DND-41 (cell line): ENCODE results near the gene MDM1.

Experiments
- ATAC-seq: fragments of 200-7000 bp; cut with Tn5 transposase; 3 replicates; pipeline ENCODE4 v1.9.1; 2021; ENCODE audit warnings: low read depth; ENCODE audit not compliant: insufficient read depth
- DNase-seq: peaks from one replicate; pipeline ENCODE4 v3.0.0-alpha.2; 2020
- H2AFZ ChIP-seq: 2 replicates; pipeline ENCODE4 v1.6.0; 2012; ENCODE audit warnings: low read depth, low read length
- H3K27ac ChIP-seq: 2 replicates; pipeline ENCODE4 v1.5.1; 2012; ENCODE audit warnings: low read length, inconsistent platforms
- H3K27me3 ChIP-seq: fragments of 200-600 bp; sonication (generic); 2 replicates; pipeline ENCODE4 v1.6.0; 2012; ENCODE audit warnings: low read length, mild to moderate bottlenecking, inconsistent platforms; ENCODE audit not compliant: insufficient read depth, poor library complexity
- H3K36me3 ChIP-seq: 2 replicates; pipeline ENCODE4 v1.5.1; 2012; ENCODE audit warnings: low read length, inconsistent platforms; ENCODE audit not compliant: insufficient read depth
- H3K4me1 ChIP-seq: 2 replicates; pipeline ENCODE4 v1.5.1; 2012; ENCODE audit warnings: mild to moderate bottlenecking, low read length; ENCODE audit not compliant: insufficient read depth
- H3K4me2 ChIP-seq: 2 replicates; pipeline ENCODE4 v1.6.0; 2012; ENCODE audit warnings: mild to moderate bottlenecking, moderate library complexity, low read length, inconsistent platforms; ENCODE audit not compliant: insufficient read depth
- H3K4me3 ChIP-seq, 2 experiments: fragments of 200-600 bp in 1 of 2; shearing (Covaris generic) in 1 of 2; 2 replicates each; pipeline ENCODE4 v1.5.1; 2012 to 2016; ENCODE audit warnings: inconsistent platforms in 2 of 2, low read length in 2 of 2, mild to moderate bottlenecking in 2 of 2, low read depth in 1 of 2, moderate library complexity in 1 of 2
- H3K79me2 ChIP-seq: 2 replicates; pipeline ENCODE4 v1.6.0; 2012; ENCODE audit warnings: low read length, inconsistent platforms; ENCODE audit not compliant: insufficient read depth
- H3K9ac ChIP-seq: 2 replicates; pipeline ENCODE4 v1.6.0; 2012; ENCODE audit warnings: low read depth, mild to moderate bottlenecking, inconsistent platforms, low read length, moderate library complexity
- H3K9me3 ChIP-seq: 2 replicates; pipeline ENCODE4 v1.5.1; 2012; ENCODE audit warnings: low read length, moderate library complexity, mild to moderate bottlenecking, inconsistent platforms; ENCODE audit not compliant: insufficient read depth, severe bottlenecking
- H4K20me1 ChIP-seq: 2 replicates; pipeline ENCODE4 v1.6.0; 2012; ENCODE audit warnings: low read length; ENCODE audit not compliant: insufficient read depth
- CTCF ChIP-seq: IDR thresholded peaks from 2 replicates; pipeline ENCODE4 v1.5.1; 2012; ENCODE audit warnings: borderline replicate concordance, low read length, moderate library complexity, mild to moderate bottlenecking; ENCODE audit not compliant: poor library complexity, severe bottlenecking; ENCODE audit errors: extremely low read depth
- EZH2 ChIP-seq: IDR thresholded peaks from 3 replicates; pipeline ENCODE4 v1.6.1; 2012; ENCODE audit warnings: borderline replicate concordance, low read depth, mild to moderate bottlenecking, moderate library complexity, low read length, inconsistent platforms; ENCODE audit not compliant: severe bottlenecking

MDM1 gene, protein sequence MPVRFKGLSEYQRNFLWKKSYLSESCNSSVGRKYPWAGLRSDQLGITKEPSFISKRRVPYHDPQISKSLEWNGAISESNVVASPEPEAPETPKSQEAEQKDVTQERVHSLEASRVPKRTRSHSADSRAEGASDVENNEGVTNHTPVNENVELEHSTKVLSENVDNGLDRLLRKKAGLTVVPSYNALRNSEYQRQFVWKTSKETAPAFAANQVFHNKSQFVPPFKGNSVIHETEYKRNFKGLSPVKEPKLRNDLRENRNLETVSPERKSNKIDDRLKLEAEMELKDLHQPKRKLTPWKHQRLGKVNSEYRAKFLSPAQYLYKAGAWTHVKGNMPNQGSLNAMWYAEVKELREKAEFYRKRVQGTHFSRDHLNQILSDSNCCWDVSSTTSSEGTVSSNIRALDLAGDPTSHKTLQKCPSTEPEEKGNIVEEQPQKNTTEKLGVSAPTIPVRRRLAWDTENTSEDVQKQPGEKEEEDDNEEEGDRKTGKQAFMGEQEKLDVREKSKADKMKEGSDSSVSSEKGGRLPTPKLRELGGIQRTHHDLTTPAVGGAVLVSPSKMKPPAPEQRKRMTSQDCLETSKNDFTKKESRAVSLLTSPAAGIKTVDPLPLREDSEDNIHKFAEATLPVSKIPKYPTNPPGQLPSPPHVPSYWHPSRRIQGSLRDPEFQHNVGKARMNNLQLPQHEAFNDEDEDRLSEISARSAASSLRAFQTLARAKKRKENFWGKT

GRCh38 chr12:68331869-68332727 lies at the start of gene MDM1:
TSS of gene MDM1 (minus strand) at chr12:68332362. CDS start at chr12:68332245, 117 bp downstream.
- Histone ChIP-seq H3K9ac (peak within 1 kb of the TSS; percentile 70), H3K9me3 (no peaks in the 10 kb centered on the region), H3K4me2 (peak within 1 kb of the TSS; percentile 87), H3K79me2 (peaks cover 21% of the 10 kb centered on the region), H2AFZ (peak within 1 kb of the TSS; percentile 86), H3K4me1 (peaks cover 36% of the 10 kb centered on the region), H3K4me3 (peak within 1 kb of the TSS; percentile 60 to 86), H4K20me1 (no peaks in the 10 kb centered on the region), H3K27me3 (no peaks in the 10 kb centered on the region), H3K36me3 (peaks cover 17% of the 10 kb centered on the region), H3K27ac (peak within 1 kb of the TSS; percentile 83)
- TF ChIP-seq EZH2 (no peak), CTCF (no peak)
- DNase-seq = peak; percentile 98
- peak; percentile 98 for ATAC-seq

DNA sequence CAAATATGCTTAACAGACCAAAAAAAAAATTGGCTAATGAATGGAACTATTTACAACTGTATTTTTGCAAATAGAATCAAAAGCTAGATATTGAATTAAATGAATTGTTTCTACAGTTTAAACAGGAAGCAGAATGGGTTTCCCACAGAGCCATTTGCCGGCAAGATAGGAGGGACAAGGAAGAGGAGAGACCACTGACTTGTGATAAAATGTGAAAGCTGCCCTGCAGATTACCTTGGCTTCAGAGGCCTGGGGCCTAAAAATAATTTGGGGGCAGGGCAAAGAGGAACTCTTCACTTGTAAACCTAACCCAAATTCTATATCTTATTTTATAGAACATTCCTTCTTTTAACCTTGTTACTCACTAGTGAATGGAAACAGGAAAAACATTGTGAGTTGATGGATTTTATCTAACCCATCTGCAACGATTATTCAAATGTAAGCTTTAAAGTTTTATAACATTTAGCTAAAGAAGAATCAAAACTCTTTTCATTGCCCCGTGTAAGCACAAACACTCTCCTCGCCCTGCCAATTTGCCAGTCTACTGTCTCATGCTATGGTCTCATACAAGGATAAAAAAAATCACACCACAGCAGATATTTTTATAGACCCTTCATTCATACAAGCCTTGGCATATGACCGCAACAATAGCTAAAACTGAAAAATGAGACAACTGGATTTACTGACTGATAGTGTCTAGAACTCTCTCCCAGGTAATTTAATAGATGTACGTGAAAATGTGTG lies 49.5 kb upstream of the MDM1 start:
- TF ChIP-seq CTCF (no peak), EZH2 (no peak)
- peak overlapping the region; percentile 54; the same call in 1 of the 2 replicates for H2AFZ ChIP-seq
- no peaks in the 10 kb centered on the region for H4K20me1 ChIP-seq
- no peaks in the 10 kb centered on the region for H3K79me2 ChIP-seq
- DNase-seq (peak; percentile 18), ATAC-seq (peak; percentile 51; the same call in 1 of the 3 replicates)
- H3K4me3 ChIP-seq = no peak overlapping the region
- no peaks in the 10 kb centered on the region for H3K9me3 ChIP-seq
- H3K36me3 ChIP-seq = no peaks in the 10 kb centered on the region
- no peak overlapping the region for H3K9ac ChIP-seq
- 0 out of 2 replicates have a peak overlapping the region, but pooled peaks have one; percentile 9 for H3K27ac ChIP-seq
- H3K27me3 ChIP-seq = no peaks in the 10 kb centered on the region
- H3K4me1 ChIP-seq = peaks cover 20% of the 10 kb centered on the region
- H3K4me2 ChIP-seq = 0 out of 2 replicates have a peak overlapping the region, but pooled peaks have one; percentile 5

DNA sequence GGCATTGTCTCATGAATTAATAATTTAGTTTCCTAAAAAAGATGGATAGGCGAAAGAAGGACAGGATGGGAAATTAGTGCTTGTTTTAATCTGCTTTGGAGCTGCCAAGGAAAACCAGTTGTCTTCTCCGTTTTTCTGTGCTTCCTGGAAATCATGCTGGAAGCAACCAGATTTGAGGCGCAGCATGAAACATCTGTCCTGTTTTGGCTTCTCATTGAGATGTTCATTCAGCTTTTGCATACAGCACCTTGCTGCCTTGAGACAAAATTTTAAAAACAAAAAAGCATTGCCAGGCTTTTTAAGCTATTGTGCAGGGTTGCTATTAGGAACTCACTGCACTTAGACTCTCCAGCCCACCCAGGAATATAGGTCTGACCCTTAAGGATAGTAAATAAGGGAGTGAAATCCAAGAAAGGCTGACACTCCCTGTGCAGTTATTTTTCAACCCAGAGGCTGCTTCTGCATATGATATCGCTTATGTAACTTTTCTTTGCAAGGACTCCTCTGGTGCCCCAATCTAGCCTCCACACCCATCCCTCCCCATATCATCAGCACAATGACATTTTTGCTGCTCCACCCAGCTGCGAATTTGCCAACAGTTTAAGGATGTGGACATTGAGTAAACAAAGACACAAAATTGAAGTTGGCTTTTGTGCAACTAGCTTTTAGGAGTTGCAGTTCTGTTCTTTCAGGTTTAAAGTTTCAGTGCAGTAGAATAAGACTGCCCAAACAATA lies 46.9 kb upstream of the MDM1 start:
- no peaks in the 10 kb centered on the region for H4K20me1 ChIP-seq
- no peak overlapping the region for H2AFZ ChIP-seq
- no peak for ATAC-seq
- H3K79me2 ChIP-seq = no peaks in the 10 kb centered on the region
- no peaks in the 10 kb centered on the region for H3K9me3 ChIP-seq
- no peaks in the 10 kb centered on the region for H3K27me3 ChIP-seq
- TF ChIP-seq CTCF (no peak), EZH2 (no peak)
- H3K4me1 ChIP-seq = peaks cover 15% of the 10 kb centered on the region
- no peak overlapping the region for H3K4me2 ChIP-seq
- DNase-seq = no peak
- no peak overlapping the region for H3K4me3 ChIP-seq
- no peak overlapping the region for H3K27ac ChIP-seq
- no peak overlapping the region for H3K9ac ChIP-seq
- no peaks in the 10 kb centered on the region for H3K36me3 ChIP-seq
